ENCODE results near the gene SLAMF6. TPM values are rescaled to one million over a fixed set of nuclear protein-coding genes. Genes with fewer than 3 reads are reported as not detected.
"Not testable (repeated sequence)": the region's sequence is repeated elsewhere in the genome, so short reads cannot be mapped to it uniquely, and the experiment has no call there.

The SLAMF6 gene
- total and polyA plus RNA-seq, 9 donors = 0.13 to 4.2 (median 0.47) TPM; not detected in 1

- TF ChIP-seq CTCF (IDR thresholded peaks at IDR 0.05) = no peak
- no peak for TF ChIP-seq EP300 (IDR thresholded peaks at IDR 0.05)
- TF ChIP-seq POLR2A (IDR thresholded peaks at IDR 0.05) = no peak
- Histone ChIP-seq H3K9me3 (no peaks in the 10 kb centered on the region), H3K4me3 (no peak overlapping the region), H3K27me3 (no peaks in the 10 kb centered on the region), H3K36me3 (no peaks in the 10 kb centered on the region), H3K4me1 (ENCODE audit: insufficient read depth) (no peaks in the 10 kb centered on the region), H3K27ac (no peak overlapping the region)
- DNase-seq = no peak
- intact Hi-C loops (cut with DNase I) = no loop called here
- WGBS, 3 donors = 79 to 87% (median 83%) methylated on average over 4 of the region's 4 CpGs
Measured at GRCh38 chr1:160488347-160489058, 34.6 kb downstream of the SLAMF6 start.

- TF ChIP-seq EP300 (IDR thresholded peaks at IDR 0.05) (no peak), POLR2A (IDR thresholded peaks at IDR 0.05) (no peak), CTCF (IDR thresholded peaks at IDR 0.05) (no peak)
Measured at GRCh38 chr1:160486453-160486852, 36.6 kb downstream of the SLAMF6 start.

GRCh38 chr1:160483505-160484185 lies 39.4 kb downstream of the SLAMF6 start:
- intact Hi-C loops (cut with DNase I) = no loop called here
- DNase-seq = no peak
- H3K27me3 ChIP-seq = no peaks in the 10 kb centered on the region
- no peak for TF ChIP-seq EP300 (IDR thresholded peaks at IDR 0.05)
- TF ChIP-seq CTCF (IDR thresholded peaks at IDR 0.05) = no peak
- TF ChIP-seq POLR2A (IDR thresholded peaks at IDR 0.05) = no peak
- H3K4me3 ChIP-seq = no peak overlapping the region
- H3K27ac ChIP-seq = no peak overlapping the region
- H3K36me3 ChIP-seq = no peaks in the 10 kb centered on the region
- no peaks in the 10 kb centered on the region for H3K4me1 ChIP-seq (ENCODE audit: insufficient read depth)
- no peaks in the 10 kb centered on the region for H3K9me3 ChIP-seq
- 66 to 73% (median 70%) methylated on average over 2 of the region's 2 CpGs for WGBS, 3 donors

More at GRCh38 chr1:160486453-160486852, 36.6 kb downstream of the SLAMF6 start:
- Histone ChIP-seq H3K9me3 (no peaks in the 10 kb centered on the region), H3K36me3 (no peaks in the 10 kb centered on the region), H3K4me1 (ENCODE audit: insufficient read depth) (no peaks in the 10 kb centered on the region), H3K4me3 (no peak overlapping the region), H3K27me3 (no peaks in the 10 kb centered on the region), H3K27ac (no peak overlapping the region)
- intact Hi-C loops (cut with DNase I) = no loop called here
- 52 to 63% (median 57%) methylated on average over 4 of the region's 4 CpGs for WGBS, 3 donors
- DNase-seq = no peak

GRCh38 chr1:160481979-160482596 lies 41.0 kb downstream of the SLAMF6 start:
- WGBS, 3 donors = 59 to 70% (median 68%) methylated on average over 1 of the region's 1 CpG
- intact Hi-C loops (cut with DNase I) = no loop called here
- no peaks in the 10 kb centered on the region for H3K27me3 ChIP-seq
- no peaks in the 10 kb centered on the region for H3K36me3 ChIP-seq
- H3K27ac ChIP-seq = no peak overlapping the region
- TF ChIP-seq CTCF (IDR thresholded peaks at IDR 0.05) (no peak), POLR2A (IDR thresholded peaks at IDR 0.05) (no peak), EP300 (IDR thresholded peaks at IDR 0.05) (no peak)
- no peaks in the 10 kb centered on the region for H3K9me3 ChIP-seq
- H3K4me1 ChIP-seq (ENCODE audit: insufficient read depth) = no peaks in the 10 kb centered on the region
- no peak overlapping the region for H3K4me3 ChIP-seq
- no peak for DNase-seq

GRCh38 chr1:160480781-160481180 lies 42.3 kb downstream of the SLAMF6 start:
- H3K9me3 ChIP-seq; H3K27ac ChIP-seq; H3K36me3 ChIP-seq; intact Hi-C loops (cut with DNase I); H3K27me3 ChIP-seq; H3K4me1 ChIP-seq (ENCODE audit: insufficient read depth); DNase-seq; H3K4me3 ChIP-seq: not testable (repeated sequence)
- 79 to 81% (median 79%) methylated on average over 7 of the region's 7 CpGs for WGBS, 3 donors

- H3K4me3 ChIP-seq; intact Hi-C loops (cut with DNase I); H3K27ac ChIP-seq; H3K9me3 ChIP-seq; DNase-seq; H3K27me3 ChIP-seq; H3K36me3 ChIP-seq; H3K4me1 ChIP-seq (ENCODE audit: insufficient read depth): not testable (repeated sequence)
- WGBS, 3 donors = 73 to 84% (median 80%) methylated on average over 6 of the region's 6 CpGs
Measured at GRCh38 chr1:160479091-160479490, 44.0 kb downstream of the SLAMF6 start.

Measured in ovary (tissue), 9 donors.